ENCODE data around the gene TSPAN9.
"Not testable (repeated sequence)": the region's sequence is repeated elsewhere in the genome, so short reads cannot be mapped to it uniquely, and the experiment has no call there.

DNA sequence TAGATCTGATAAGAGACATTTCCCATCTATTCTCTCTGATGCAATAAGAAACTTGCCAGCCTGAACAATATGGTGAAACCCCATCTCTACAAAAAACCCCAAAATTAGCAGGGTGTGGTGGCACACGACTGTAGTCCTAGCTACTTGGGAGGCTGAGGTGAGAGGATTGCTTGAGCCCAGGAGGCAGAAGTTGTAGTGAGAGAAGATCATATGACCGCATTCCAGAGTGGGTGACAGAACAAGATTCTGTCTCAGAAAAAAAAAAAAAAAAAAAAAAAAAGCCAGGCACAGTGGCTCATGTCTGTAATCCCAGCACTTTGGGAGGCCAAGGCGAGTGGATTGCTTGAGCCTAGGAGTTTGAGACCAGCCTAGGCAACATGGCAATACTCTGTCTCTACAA is 11.3 kb upstream of the TSPAN9 start:
- TF ChIP-seq, protein P1, sequence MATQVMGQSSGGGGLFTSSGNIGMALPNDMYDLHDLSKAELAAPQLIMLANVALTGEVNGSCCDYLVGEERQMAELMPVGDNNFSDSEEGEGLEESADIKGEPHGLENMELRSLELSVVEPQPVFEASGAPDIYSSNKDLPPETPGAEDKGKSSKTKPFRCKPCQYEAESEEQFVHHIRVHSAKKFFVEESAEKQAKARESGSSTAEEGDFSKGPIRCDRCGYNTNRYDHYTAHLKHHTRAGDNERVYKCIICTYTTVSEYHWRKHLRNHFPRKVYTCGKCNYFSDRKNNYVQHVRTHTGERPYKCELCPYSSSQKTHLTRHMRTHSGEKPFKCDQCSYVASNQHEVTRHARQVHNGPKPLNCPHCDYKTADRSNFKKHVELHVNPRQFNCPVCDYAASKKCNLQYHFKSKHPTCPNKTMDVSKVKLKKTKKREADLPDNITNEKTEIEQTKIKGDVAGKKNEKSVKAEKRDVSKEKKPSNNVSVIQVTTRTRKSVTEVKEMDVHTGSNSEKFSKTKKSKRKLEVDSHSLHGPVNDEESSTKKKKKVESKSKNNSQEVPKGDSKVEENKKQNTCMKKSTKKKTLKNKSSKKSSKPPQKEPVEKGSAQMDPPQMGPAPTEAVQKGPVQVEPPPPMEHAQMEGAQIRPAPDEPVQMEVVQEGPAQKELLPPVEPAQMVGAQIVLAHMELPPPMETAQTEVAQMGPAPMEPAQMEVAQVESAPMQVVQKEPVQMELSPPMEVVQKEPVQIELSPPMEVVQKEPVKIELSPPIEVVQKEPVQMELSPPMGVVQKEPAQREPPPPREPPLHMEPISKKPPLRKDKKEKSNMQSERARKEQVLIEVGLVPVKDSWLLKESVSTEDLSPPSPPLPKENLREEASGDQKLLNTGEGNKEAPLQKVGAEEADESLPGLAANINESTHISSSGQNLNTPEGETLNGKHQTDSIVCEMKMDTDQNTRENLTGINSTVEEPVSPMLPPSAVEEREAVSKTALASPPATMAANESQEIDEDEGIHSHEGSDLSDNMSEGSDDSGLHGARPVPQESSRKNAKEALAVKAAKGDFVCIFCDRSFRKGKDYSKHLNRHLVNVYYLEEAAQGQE (IDR thresholded peaks at IDR 0.05) = not testable (repeated sequence)
- TF ChIP-seq, protein P2, sequence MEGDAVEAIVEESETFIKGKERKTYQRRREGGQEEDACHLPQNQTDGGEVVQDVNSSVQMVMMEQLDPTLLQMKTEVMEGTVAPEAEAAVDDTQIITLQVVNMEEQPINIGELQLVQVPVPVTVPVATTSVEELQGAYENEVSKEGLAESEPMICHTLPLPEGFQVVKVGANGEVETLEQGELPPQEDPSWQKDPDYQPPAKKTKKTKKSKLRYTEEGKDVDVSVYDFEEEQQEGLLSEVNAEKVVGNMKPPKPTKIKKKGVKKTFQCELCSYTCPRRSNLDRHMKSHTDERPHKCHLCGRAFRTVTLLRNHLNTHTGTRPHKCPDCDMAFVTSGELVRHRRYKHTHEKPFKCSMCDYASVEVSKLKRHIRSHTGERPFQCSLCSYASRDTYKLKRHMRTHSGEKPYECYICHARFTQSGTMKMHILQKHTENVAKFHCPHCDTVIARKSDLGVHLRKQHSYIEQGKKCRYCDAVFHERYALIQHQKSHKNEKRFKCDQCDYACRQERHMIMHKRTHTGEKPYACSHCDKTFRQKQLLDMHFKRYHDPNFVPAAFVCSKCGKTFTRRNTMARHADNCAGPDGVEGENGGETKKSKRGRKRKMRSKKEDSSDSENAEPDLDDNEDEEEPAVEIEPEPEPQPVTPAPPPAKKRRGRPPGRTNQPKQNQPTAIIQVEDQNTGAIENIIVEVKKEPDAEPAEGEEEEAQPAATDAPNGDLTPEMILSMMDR (IDR thresholded peaks at IDR 0.05) = not testable (repeated sequence)
